ENCODE data around the gene FOXN3.

DNA sequence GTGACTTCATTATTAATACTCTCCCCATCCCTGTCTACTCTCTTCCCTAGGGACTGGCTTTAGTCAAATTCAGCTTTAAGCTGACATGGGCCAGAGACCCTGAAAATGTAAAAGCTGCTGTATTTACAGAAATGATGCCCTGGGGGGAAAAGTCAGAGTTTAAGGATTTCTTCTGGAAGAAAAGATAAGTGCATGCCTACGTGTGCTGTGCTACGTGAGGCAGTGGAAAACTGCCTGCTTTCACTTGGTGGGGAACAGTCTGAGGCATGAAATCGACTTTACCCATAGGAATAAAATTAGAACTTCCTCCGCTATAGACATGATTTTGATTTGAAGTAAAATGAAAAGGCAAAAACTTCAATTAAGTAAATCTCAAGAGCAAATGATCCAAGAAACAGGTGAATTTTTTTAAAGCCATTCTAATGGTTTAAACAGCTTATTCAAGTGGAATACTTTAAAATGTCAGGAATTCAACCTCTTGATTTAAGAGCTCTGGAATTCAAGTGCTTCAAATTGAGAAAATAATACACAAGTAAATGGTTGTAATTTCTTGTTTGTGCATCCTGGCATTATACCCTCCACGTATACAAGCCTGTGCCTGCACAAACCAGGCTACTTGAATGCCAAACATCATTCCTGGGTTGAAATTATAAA, 168.5 kb downstream of the FOXN3 start:
- TF ChIP-seq, protein P1, sequence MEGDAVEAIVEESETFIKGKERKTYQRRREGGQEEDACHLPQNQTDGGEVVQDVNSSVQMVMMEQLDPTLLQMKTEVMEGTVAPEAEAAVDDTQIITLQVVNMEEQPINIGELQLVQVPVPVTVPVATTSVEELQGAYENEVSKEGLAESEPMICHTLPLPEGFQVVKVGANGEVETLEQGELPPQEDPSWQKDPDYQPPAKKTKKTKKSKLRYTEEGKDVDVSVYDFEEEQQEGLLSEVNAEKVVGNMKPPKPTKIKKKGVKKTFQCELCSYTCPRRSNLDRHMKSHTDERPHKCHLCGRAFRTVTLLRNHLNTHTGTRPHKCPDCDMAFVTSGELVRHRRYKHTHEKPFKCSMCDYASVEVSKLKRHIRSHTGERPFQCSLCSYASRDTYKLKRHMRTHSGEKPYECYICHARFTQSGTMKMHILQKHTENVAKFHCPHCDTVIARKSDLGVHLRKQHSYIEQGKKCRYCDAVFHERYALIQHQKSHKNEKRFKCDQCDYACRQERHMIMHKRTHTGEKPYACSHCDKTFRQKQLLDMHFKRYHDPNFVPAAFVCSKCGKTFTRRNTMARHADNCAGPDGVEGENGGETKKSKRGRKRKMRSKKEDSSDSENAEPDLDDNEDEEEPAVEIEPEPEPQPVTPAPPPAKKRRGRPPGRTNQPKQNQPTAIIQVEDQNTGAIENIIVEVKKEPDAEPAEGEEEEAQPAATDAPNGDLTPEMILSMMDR (IDR thresholded peaks at IDR 0.05), result no peak
- no peak for TF ChIP-seq POLR2A (IDR thresholded peaks at IDR 0.05)
